Right renal pelvis (tissue), 4 donors: ENCODE data around the gene COASY. TPM values are rescaled to one million over a fixed set of nuclear protein-coding genes. Genes with fewer than 3 reads are reported as not detected.
"Not testable (repeated sequence)": the region's sequence is repeated elsewhere in the genome, so short reads cannot be mapped to it uniquely, and the experiment has no call there.

Experiments used
- DNase-seq, 4 donors: peaks; one replicate each; pipeline ENCODE4 v3.0.0-alpha.2; 2013; ENCODE audit warnings: low read depth in 4 of 4, low spot score in 3 of 4, missing footprints in 1 of 4
- polyA plus RNA-seq, 4 donors: library from polyadenylated mRNA; unstranded; fragments of 120-200 nt; gene quantifications; one replicate each; pipeline ENCODE4 v1.2.1, GENCODE V29; 2013; ENCODE audit not compliant: insufficient read length in 4 of 4

The COASY gene
- polyA plus RNA-seq, 4 donors, result 55.6 to 60.9 (median 57.1) TPM

- DNase-seq, result no peak
Measured at GRCh38 chr17:42531455-42532354, 30.2 kb upstream of the COASY start.

- no peak for DNase-seq
Measured at GRCh38 chr17:42535155-42536047, 26.5 kb upstream of the COASY start.

GRCh38 chr17:42536048-42536371 is 25.9 kb upstream of the COASY start, which contains the start of gene NAGLU:
TSS of gene NAGLU (plus strand) at chr17:42536241. CDS start at chr17:42536273, 32 bp downstream.
- peak in 2 of 4 donors; percentile 80 to 81 for DNase-seq

GRCh38 chr17:42536372-42537155 is 25.4 kb upstream of the COASY start:
- DNase-seq, result no peak

GRCh38 chr17:42537156-42537805 is 24.7 kb upstream of the COASY start:
- no peak for DNase-seq

- DNase-seq, result no peak
Measured at GRCh38 chr17:42537826-42538451, 24.0 kb upstream of the COASY start.

GRCh38 chr17:42538482-42538881 is 23.5 kb upstream of the COASY start:
- DNase-seq, result no peak

GRCh38 chr17:42540558-42540957 is 21.4 kb upstream of the COASY start:
- DNase-seq, result not testable (repeated sequence)

- DNase-seq, result no peak
Measured at GRCh38 chr17:42541041-42541833, 20.7 kb upstream of the COASY start.

GRCh38 chr17:42543190-42544079 is 18.5 kb upstream of the COASY start:
- no peak for DNase-seq

- no peak for DNase-seq
Measured at GRCh38 chr17:42544874-42545283, 17.1 kb upstream of the COASY start.

- DNase-seq, result not testable (repeated sequence)
Measured at GRCh38 chr17:42545755-42546505, 16.0 kb upstream of the COASY start.

GRCh38 chr17:42547001-42547461 is 14.9 kb upstream of the COASY start:
- DNase-seq, result no peak

GRCh38 chr17:42547698-42548069 is 14.3 kb upstream of the COASY start:
- DNase-seq, result no peak

GRCh38 chr17:42548070-42548837 is 13.7 kb upstream of the COASY start:
- no peak for DNase-seq

GRCh38 chr17:42548993-42549755 is 12.8 kb upstream of the COASY start:
- DNase-seq, result no peak
